Stimulated activated CD4-positive, alpha-beta T cell treated with anti-CD3 and anti-CD28 coated beads, Interleukin-4, amount 100 ng/mL, for 1 hour (primary cell): Measurements from ENCODE around the gene RARRES1.
A peak's percentile ranks its signal among the peaks of the same experiment; 100 is the strongest.

Source experiments
- DNase-seq: peaks from one replicate; pipeline ENCODE4 v3.0.0-alpha.2; 2020

Gene RARRES1

DNA sequence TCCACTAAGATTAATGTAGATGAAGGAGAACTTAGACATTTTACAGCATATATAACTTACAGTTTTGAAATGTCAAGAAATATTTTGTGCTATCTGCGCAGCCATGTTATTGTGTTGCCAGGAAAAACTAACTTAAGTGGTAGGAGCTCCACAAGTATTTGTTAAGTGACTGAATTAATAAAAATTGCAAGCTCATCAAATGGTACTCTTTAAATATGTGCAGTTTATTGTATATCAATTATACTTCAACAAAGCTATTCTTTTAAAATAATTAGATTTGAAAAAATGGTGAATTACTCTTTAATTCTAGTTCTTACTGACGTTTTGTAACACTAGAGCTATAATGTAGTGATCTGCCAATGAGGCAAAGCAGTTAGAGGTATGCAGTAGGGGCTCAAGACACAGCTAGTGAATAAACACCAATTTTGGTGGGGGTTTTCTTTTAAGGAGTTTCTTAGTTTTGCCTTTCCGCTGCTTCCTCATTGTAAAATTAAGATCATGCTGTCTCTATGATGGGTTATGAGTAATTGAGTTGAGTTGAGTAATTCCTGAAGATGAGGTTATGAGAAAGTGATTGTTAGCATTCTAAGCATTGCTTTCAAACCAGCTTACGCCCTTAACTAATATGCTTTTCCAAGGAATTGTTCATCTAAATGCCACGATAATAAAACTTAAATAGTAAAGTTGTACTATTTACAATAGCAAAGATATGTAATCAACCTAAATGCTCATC is 48.9 kb downstream of the RARRES1 start:
- no peak for DNase-seq

GRCh38 chr3:158680861-158681260 is 51.4 kb downstream of the RARRES1 start:
- DNase-seq = no peak

- no peak for DNase-seq
Measured at GRCh38 chr3:158679547-158680000, 52.7 kb downstream of the RARRES1 start.

- DNase-seq = no peak
Measured at GRCh38 chr3:158678687-158679086, 53.6 kb downstream of the RARRES1 start.

- peak; percentile 68 for DNase-seq
Measured at GRCh38 chr3:158672215-158673176, 59.8 kb downstream of the RARRES1 start, which contains the start of gene LXN. TSS of gene LXN (minus strand) at chr3:158672648. CDS start at chr3:158672478, 170 bp downstream.

DNA sequence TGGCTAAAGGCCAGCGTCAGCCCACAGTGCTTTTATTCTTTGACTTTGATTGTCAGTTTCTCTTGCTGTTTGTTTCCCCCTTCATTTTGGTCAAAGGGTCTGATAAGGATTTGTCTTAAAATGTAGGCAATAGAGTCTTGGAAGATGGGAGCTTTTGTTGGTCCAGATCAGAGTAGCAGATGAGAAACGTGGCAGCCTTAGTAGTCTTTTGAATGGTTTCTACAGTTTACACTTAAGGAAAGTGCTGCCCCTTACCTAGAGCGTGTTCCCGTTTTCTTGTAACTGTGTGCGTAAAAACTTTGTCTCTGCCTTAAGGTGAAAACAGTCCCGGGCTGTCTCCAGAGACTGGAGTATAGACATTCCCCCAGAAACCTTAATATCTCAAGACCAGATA is 60.4 kb downstream of the RARRES1 start:
- no peak for DNase-seq

- no peak for DNase-seq
Measured at GRCh38 chr3:158668506-158668905, 63.8 kb downstream of the RARRES1 start.

GRCh38 chr3:158666416-158666815 is 65.8 kb downstream of the RARRES1 start:
- DNase-seq = no peak

GRCh38 chr3:158663832-158664231 is 68.4 kb downstream of the RARRES1 start:
- DNase-seq = no peak

DNA sequence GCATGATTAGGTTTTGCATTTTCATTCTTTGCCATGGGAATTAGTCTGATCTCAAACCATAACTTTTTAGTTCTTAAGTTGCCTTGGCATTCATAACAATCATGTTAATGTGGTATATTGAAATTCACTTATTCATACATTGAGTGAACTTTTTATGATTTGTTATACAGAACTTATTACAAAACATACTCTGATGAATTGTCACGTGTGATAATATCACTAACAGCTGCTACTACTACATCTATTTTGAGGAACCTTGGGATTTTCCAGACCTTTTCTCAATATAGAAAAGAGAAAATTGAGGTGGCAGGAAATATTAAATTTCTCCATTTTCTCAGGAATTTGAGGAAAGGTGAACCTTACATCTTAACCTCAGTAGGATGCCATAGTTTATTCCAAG is 69.0 kb downstream of the RARRES1 start:
- DNase-seq = no peak

GRCh38 chr3:158660711-158661110 is 71.5 kb downstream of the RARRES1 start:
- DNase-seq = no peak

DNA sequence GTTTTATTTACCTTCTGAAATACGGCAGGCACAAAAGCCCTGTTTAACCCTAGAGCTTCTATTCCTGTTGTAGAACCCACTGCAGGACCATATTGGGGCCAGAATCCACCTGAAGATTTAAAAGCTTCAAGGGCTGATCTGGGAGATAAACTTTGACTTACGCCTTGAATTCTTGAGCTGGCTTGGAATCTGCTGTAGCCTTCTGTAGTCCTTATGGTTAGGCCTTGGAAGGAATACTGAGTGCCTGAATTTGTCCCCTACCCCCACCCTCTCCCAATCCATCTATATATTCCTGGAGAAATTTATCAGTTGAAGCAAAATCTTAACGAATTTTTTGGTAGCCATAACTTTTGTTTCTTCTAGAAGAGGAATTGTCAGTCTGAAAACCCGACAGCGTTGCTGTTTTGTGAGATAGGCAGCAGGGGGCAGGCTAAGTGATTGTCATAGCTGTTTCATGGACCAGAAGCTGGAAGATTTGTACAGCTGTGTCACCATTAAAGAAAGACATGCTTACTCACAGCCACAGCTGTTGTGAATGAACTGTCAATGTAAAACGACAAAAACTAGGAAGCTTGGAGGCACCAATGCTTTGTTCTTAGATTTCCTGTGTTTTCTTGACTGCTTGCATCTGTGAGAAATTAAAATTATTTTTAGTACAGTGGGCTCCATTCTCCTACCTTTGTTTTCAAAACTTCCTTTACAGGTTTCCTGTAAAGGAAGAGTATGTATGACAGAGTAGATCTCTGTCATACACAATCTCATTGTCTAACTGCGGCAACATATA is 72.6 kb downstream of the RARRES1 start:
- DNase-seq = peak; percentile 33

GRCh38 chr3:158658889-158659288 is 73.4 kb downstream of the RARRES1 start:
- no peak for DNase-seq

- no peak for DNase-seq
Measured at GRCh38 chr3:158652463-158652862, 79.8 kb downstream of the RARRES1 start.

DNA sequence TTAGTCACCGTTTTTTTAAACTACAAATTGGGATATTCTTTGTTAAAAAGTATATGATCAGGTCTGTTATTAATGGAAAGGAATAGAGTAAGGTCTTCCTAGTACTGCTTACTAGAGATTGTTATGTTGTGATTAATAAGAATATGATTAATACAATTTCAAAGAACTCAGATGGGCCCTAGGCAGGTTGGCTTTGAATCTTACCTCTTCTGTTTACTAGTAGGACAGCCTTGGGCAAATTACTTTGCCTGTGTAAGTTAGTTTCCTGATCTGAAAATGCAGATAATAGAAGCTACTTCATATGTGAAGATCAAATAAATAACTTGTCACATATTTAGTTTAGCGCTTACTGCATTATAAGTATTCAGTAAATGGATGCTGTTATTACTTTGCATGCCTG is 81.1 kb downstream of the RARRES1 start:
- no peak for DNase-seq

DNA sequence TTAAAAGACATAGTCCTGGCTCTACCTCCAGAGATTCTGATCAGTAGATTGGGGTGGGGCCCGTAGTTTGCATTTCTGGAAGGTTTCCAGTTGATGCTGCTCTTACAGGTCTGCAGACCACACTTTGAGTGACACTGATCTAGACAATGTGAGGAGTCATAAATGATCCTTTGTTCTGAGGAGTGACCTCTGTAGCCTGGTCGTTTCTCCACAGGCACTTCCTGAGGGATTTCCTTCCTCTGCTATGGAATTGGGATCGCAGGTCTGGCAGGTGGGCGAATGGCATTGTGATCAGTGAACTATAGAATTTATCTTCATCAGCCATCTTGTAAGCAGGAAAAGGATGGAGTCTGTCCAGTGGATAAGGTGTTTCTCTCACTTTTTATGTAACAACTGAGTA is 82.5 kb downstream of the RARRES1 start:
- DNase-seq = no peak
